Measurements from ENCODE around the gene DNAH6.

The DNAH6 gene

GRCh38 chr2:84788027-84788426 is 271.7 kb downstream of the DNAH6 start:
- Histone ChIP-seq H3K4me3 (ENCODE audit: low read length) (no peak overlapping the region), H3K36me3 (ENCODE audit: insufficient read depth, low read length) (no peaks in the 10 kb centered on the region), H3K4me1 (ENCODE audit: control insufficient read depth, insufficient read depth, low read length) (no peaks in the 10 kb centered on the region), H3K4me2 (ENCODE audit: low read length) (no peak overlapping the region), H3K9me3 (replicated peaks; ENCODE audit: low read length) (no peaks in the 10 kb centered on the region), H3K27me3 (ENCODE audit: control insufficient read depth, insufficient read depth, low read length) (peaks cover 16% of the 10 kb centered on the region), H3K9ac (ENCODE audit: low read depth, low read length) (no peak overlapping the region)

- H3K4me2 ChIP-seq (ENCODE audit: low read length) = no peak overlapping the region
- no peaks in the 10 kb centered on the region for H3K4me1 ChIP-seq (ENCODE audit: control insufficient read depth, insufficient read depth, low read length)
- H3K27me3 ChIP-seq (ENCODE audit: control insufficient read depth, insufficient read depth, low read length) = peaks cover 16% of the 10 kb centered on the region
- no peaks in the 10 kb centered on the region for H3K36me3 ChIP-seq (ENCODE audit: insufficient read depth, low read length)
- no peaks in the 10 kb centered on the region for H3K9me3 ChIP-seq (replicated peaks; ENCODE audit: low read length)
- H3K9ac ChIP-seq (ENCODE audit: low read depth, low read length) = no peak overlapping the region
- no peak overlapping the region for H3K4me3 ChIP-seq (ENCODE audit: low read length)
These were observed 272.2 kb downstream of the DNAH6 start for GRCh38 chr2:84788498-84788897.

GRCh38 chr2:84792856-84793522 is 276.7 kb downstream of the DNAH6 start:
- Histone ChIP-seq H3K27me3 (ENCODE audit: control insufficient read depth, insufficient read depth, low read length) (peaks cover 3% of the 10 kb centered on the region), H3K4me1 (ENCODE audit: control insufficient read depth, insufficient read depth, low read length) (no peaks in the 10 kb centered on the region), H3K9ac (ENCODE audit: low read depth, low read length) (no peak overlapping the region), H3K4me3 (ENCODE audit: low read length) (no peak overlapping the region), H3K36me3 (ENCODE audit: insufficient read depth, low read length) (no peaks in the 10 kb centered on the region), H3K9me3 (replicated peaks; ENCODE audit: low read length) (no peaks in the 10 kb centered on the region), H3K4me2 (ENCODE audit: low read length) (no peak overlapping the region)

GRCh38 chr2:84793641-84794040 is 277.3 kb downstream of the DNAH6 start:
- H3K4me1 ChIP-seq (ENCODE audit: control insufficient read depth, insufficient read depth, low read length) = no peaks in the 10 kb centered on the region
- H3K9me3 ChIP-seq (replicated peaks; ENCODE audit: low read length) = no peaks in the 10 kb centered on the region
- no peak overlapping the region for H3K4me3 ChIP-seq (ENCODE audit: low read length)
- peaks cover 2% of the 10 kb centered on the region for H3K27me3 ChIP-seq (ENCODE audit: control insufficient read depth, insufficient read depth, low read length)
- H3K36me3 ChIP-seq (ENCODE audit: insufficient read depth, low read length) = no peaks in the 10 kb centered on the region
- no peak overlapping the region for H3K4me2 ChIP-seq (ENCODE audit: low read length)
- no peak overlapping the region for H3K9ac ChIP-seq (ENCODE audit: low read depth, low read length)

- Histone ChIP-seq H3K4me2 (ENCODE audit: low read length) (no peak overlapping the region), H3K36me3 (ENCODE audit: insufficient read depth, low read length) (no peaks in the 10 kb centered on the region), H3K9ac (ENCODE audit: low read depth, low read length) (no peak overlapping the region), H3K27me3 (ENCODE audit: control insufficient read depth, insufficient read depth, low read length) (peaks cover 7% of the 10 kb centered on the region), H3K4me3 (ENCODE audit: low read length) (no peak overlapping the region), H3K9me3 (replicated peaks; ENCODE audit: low read length) (no peaks in the 10 kb centered on the region), H3K4me1 (ENCODE audit: control insufficient read depth, insufficient read depth, low read length) (no peaks in the 10 kb centered on the region)
These were observed 280.5 kb downstream of the DNAH6 start for GRCh38 chr2:84796798-84797197.

GRCh38 chr2:84797271-84797670 is 281.0 kb downstream of the DNAH6 start:
- Histone ChIP-seq H3K9me3 (replicated peaks; ENCODE audit: low read length) (no peaks in the 10 kb centered on the region), H3K9ac (ENCODE audit: low read depth, low read length) (no peak overlapping the region), H3K4me3 (ENCODE audit: low read length) (no peak overlapping the region), H3K36me3 (ENCODE audit: insufficient read depth, low read length) (no peaks in the 10 kb centered on the region), H3K27me3 (ENCODE audit: control insufficient read depth, insufficient read depth, low read length) (peaks cover 12% of the 10 kb centered on the region), H3K4me1 (ENCODE audit: control insufficient read depth, insufficient read depth, low read length) (no peaks in the 10 kb centered on the region), H3K4me2 (ENCODE audit: low read length) (no peak overlapping the region)

GRCh38 chr2:84799772-84800171 is 283.5 kb downstream of the DNAH6 start:
- Histone ChIP-seq H3K9me3 (replicated peaks; ENCODE audit: low read length) (no peaks in the 10 kb centered on the region), H3K4me1 (ENCODE audit: control insufficient read depth, insufficient read depth, low read length) (no peaks in the 10 kb centered on the region), H3K27me3 (ENCODE audit: control insufficient read depth, insufficient read depth, low read length) (peaks cover 18% of the 10 kb centered on the region), H3K36me3 (ENCODE audit: insufficient read depth, low read length) (no peaks in the 10 kb centered on the region), H3K4me3 (ENCODE audit: low read length) (no peak overlapping the region), H3K4me2 (ENCODE audit: low read length) (no peak overlapping the region), H3K9ac (ENCODE audit: low read depth, low read length) (no peak overlapping the region)

- Histone ChIP-seq H3K36me3 (ENCODE audit: insufficient read depth, low read length) (no peaks in the 10 kb centered on the region), H3K9ac (ENCODE audit: low read depth, low read length) (no peak overlapping the region)
These were observed 284.0 kb downstream of the DNAH6 start for GRCh38 chr2:84800194-84800805.

GRCh38 chr2:84801811-84802210 is 285.5 kb downstream of the DNAH6 start:
- H3K4me3 ChIP-seq (ENCODE audit: low read length) = no peak overlapping the region

More at GRCh38 chr2:84800194-84800805, 284.0 kb downstream of the DNAH6 start:
- Histone ChIP-seq H3K4me1 (ENCODE audit: control insufficient read depth, insufficient read depth, low read length) (no peaks in the 10 kb centered on the region), H3K4me3 (ENCODE audit: low read length) (no peak overlapping the region), H3K27me3 (ENCODE audit: control insufficient read depth, insufficient read depth, low read length) (peaks cover 21% of the 10 kb centered on the region), H3K9me3 (replicated peaks; ENCODE audit: low read length) (no peaks in the 10 kb centered on the region), H3K4me2 (ENCODE audit: low read length) (no peak overlapping the region)

GRCh38 chr2:84805250-84805958 is 289.1 kb downstream of the DNAH6 start:
- Histone ChIP-seq H3K9ac (ENCODE audit: low read depth, low read length) (no peak overlapping the region), H3K27me3 (ENCODE audit: control insufficient read depth, insufficient read depth, low read length) (peaks cover 43% of the 10 kb centered on the region), H3K4me1 (ENCODE audit: control insufficient read depth, insufficient read depth, low read length) (peaks cover 14% of the 10 kb centered on the region), H3K4me3 (ENCODE audit: low read length) (no peak overlapping the region), H3K9me3 (replicated peaks; ENCODE audit: low read length) (no peaks in the 10 kb centered on the region), H3K36me3 (ENCODE audit: insufficient read depth, low read length) (no peaks in the 10 kb centered on the region), H3K4me2 (ENCODE audit: low read length) (no peak overlapping the region)

More at GRCh38 chr2:84801811-84802210, 285.5 kb downstream of the DNAH6 start:
- H3K4me1 ChIP-seq (ENCODE audit: control insufficient read depth, insufficient read depth, low read length) = peaks cover 3% of the 10 kb centered on the region
- no peak overlapping the region for H3K9ac ChIP-seq (ENCODE audit: low read depth, low read length)
- H3K36me3 ChIP-seq (ENCODE audit: insufficient read depth, low read length) = no peaks in the 10 kb centered on the region
- no peak overlapping the region for H3K4me2 ChIP-seq (ENCODE audit: low read length)
- H3K27me3 ChIP-seq (ENCODE audit: control insufficient read depth, insufficient read depth, low read length) = peaks cover 21% of the 10 kb centered on the region
- no peaks in the 10 kb centered on the region for H3K9me3 ChIP-seq (replicated peaks; ENCODE audit: low read length)

- H3K36me3 ChIP-seq (ENCODE audit: insufficient read depth, low read length) = no peaks in the 10 kb centered on the region
- H3K9me3 ChIP-seq (replicated peaks; ENCODE audit: low read length) = no peaks in the 10 kb centered on the region
- H3K27me3 ChIP-seq (ENCODE audit: control insufficient read depth, insufficient read depth, low read length) = peaks cover 47% of the 10 kb centered on the region
- peak overlapping the region; percentile 46 for H3K4me2 ChIP-seq (ENCODE audit: low read length)
- H3K9ac ChIP-seq (ENCODE audit: low read depth, low read length) = no peak overlapping the region
- peaks cover 14% of the 10 kb centered on the region for H3K4me1 ChIP-seq (ENCODE audit: control insufficient read depth, insufficient read depth, low read length)
- no peak overlapping the region for H3K4me3 ChIP-seq (ENCODE audit: low read length)
These were observed 290.8 kb downstream of the DNAH6 start for GRCh38 chr2:84807063-84807485.
